SK-N-SH (cell line): ENCODE data around the gene SND1. TPM values are rescaled to one million over a fixed set of nuclear protein-coding genes. Genes with fewer than 3 reads are reported as not detected.

Source experiments
- CTCF ChIA-PET: fragments of 300-600, 350-600 bp; formaldehyde crosslinking; extraction: SDS; loops from one replicate; lab custom pipeline; 2021; lab: Yijun Ruan, JAX
- POLR2A ChIA-PET: fragments of 350-600 bp; sonication (Branson Sonifier 250); formaldehyde crosslinking; extraction: SDS; loops from one replicate; lab custom pipeline; 2020; ENCODE audit warnings: antibody characterized with exemption, inconsistent platforms; lab: Yijun Ruan, JAX
- DNase-seq: peaks from one replicate; pipeline ENCODE4 v3.0.0; 2012
- H2AFZ ChIP-seq: fragments of 200-600 bp; sonication (generic); 2 replicates; pipeline ENCODE4 v1.8.1; 2016; ENCODE audit warnings: antibody characterized with exemption, mild to moderate bottlenecking, low read depth
- H3F3A ChIP-seq: fragments of 200-600 bp; sonication (generic); replicated peaks from 2 replicates; pipeline ENCODE3; 2016; ENCODE audit warnings: antibody characterized with exemption, mild to moderate bottlenecking; ENCODE audit not compliant: insufficient read depth
- H3K27ac ChIP-seq, 2 experiments: fragments of 200-500 bp in 1 of 2; fragments of 200-600 bp in 1 of 2; sonication (Bioruptor generic) in 1 of 2; sonication (generic), shearing (Covaris generic) in 1 of 2; 2 replicates each; pipeline versions ENCODE4 v1.5.1 to v1.6.1; 2014 to 2016; ENCODE audit warnings: low read depth in 2 of 2, inconsistent platforms in 1 of 2, low read length in 1 of 2, mild to moderate bottlenecking in 1 of 2, mixed read lengths in 1 of 2
- H3K27me3 ChIP-seq: fragments of 200-600 bp; sonication (generic), shearing (Covaris generic); 2 replicates; pipeline ENCODE4 v1.6.1; 2016; ENCODE audit warnings: mixed run types; ENCODE audit not compliant: insufficient read depth
- H3K36me3 ChIP-seq, 2 experiments: fragments of 200-500 bp in 1 of 2; fragments of 200-600 bp in 1 of 2; sonication (Bioruptor generic) in 1 of 2; sonication (generic) in 1 of 2; replicated peaks in 1 of 2; 2 replicates each; pipeline versions ENCODE3 to v1.5.1; 2014 to 2016; ENCODE audit warnings: low read length in 1 of 2, mild to moderate bottlenecking in 1 of 2; ENCODE audit not compliant: insufficient read depth in 2 of 2, control insufficient read depth in 1 of 2
- H3K4me1 ChIP-seq, 2 experiments: fragments of 200-500 bp in 1 of 2; fragments of 200-600 bp in 1 of 2; sonication (Bioruptor generic) in 1 of 2; sonication (generic), shearing (Covaris generic) in 1 of 2; 2 replicates each; pipeline versions ENCODE4 v1.5.1 to v1.6.1; 2014 to 2016; ENCODE audit warnings: low read depth in 1 of 2, low read length in 1 of 2, mixed run types in 1 of 2; ENCODE audit not compliant: insufficient read depth in 2 of 2, control insufficient read depth in 1 of 2
- H3K4me2 ChIP-seq: fragments of 200-600 bp; sonication (generic), shearing (Covaris generic); 2 replicates; pipeline ENCODE4 v1.6.1; 2017; ENCODE audit warnings: mixed run types
- H3K4me3 ChIP-seq, 2 experiments: fragments of 200-500 bp in 1 of 2; fragments of 200-600 bp in 1 of 2; sonication (Bioruptor generic) in 1 of 2; sonication (generic), shearing (Covaris generic) in 1 of 2; 2 replicates each; pipeline versions ENCODE4 v1.5.1 to v1.8.1; 2014 to 2016; ENCODE audit warnings: low read depth in 2 of 2, inconsistent platforms in 1 of 2, low read length in 1 of 2, mild to moderate bottlenecking in 1 of 2, mixed read lengths in 1 of 2, moderate library complexity in 1 of 2
- H3K79me2 ChIP-seq: fragments of 200-600 bp; sonication (generic); 2 replicates; pipeline ENCODE4 v1.8.1; 2017; ENCODE audit warnings: mild to moderate bottlenecking; ENCODE audit not compliant: insufficient read depth
- H3K9ac ChIP-seq: fragments of 200-600 bp; sonication (generic); 2 replicates; pipeline ENCODE4 v1.6.1; 2017; ENCODE audit warnings: mixed run types
- H3K9me2 ChIP-seq: fragments of 200-600 bp; sonication (generic); 2 replicates; pipeline ENCODE4 v1.6.1; 2017; ENCODE audit warnings: mixed run types
- H3K9me3 ChIP-seq: fragments of 200-600 bp; sonication (generic); 2 replicates; pipeline ENCODE4 v1.6.1; 2017; ENCODE audit warnings: mixed run types, mild to moderate bottlenecking, moderate library complexity
- H4K20me1 ChIP-seq: fragments of 200-600 bp; sonication (generic); 2 replicates; pipeline ENCODE4 v1.6.1; 2017; ENCODE audit warnings: mild to moderate bottlenecking, mixed run types; ENCODE audit not compliant: insufficient read depth
- CHD2 ChIP-seq: fragments of 150-350 bp; IDR thresholded peaks from 2 replicates; pipeline ENCODE4 v1.6.1; 2018; ENCODE audit warnings: low read length; ENCODE audit not compliant: partially characterized antibody
- EZH2phosphoT487 ChIP-seq: fragments of 200-600 bp; sonication (generic); IDR thresholded peaks from 2 replicates; pipeline ENCODE4 v1.6.1; 2017; ENCODE audit warnings: low read depth, mixed run types, mild to moderate bottlenecking, antibody characterized with exemption, moderate library complexity, borderline replicate concordance
- FOXM1 ChIP-seq: IDR thresholded peaks from 2 replicates; pipeline ENCODE4 v1.4.0; 2012; ENCODE audit warnings: low read depth, mild to moderate bottlenecking
- GATA2 ChIP-seq: sonication (generic); formaldehyde crosslinking; IDR thresholded peaks from 2 replicates; pipeline ENCODE4 v1.5.0; 2020; ENCODE audit warnings: mild to moderate bottlenecking, missing genetic modification reagents
- JUND ChIP-seq: IDR thresholded peaks from 2 replicates; pipeline ENCODE4 v1.4.0; 2012
- MEF2A ChIP-seq: IDR thresholded peaks from 2 replicates; pipeline ENCODE4 v1.4.0; 2012; ENCODE audit warnings: low read depth, borderline replicate concordance
- RAD21 ChIP-seq: IDR thresholded peaks from 2 replicates; pipeline ENCODE4 v1.6.1; 2012; ENCODE audit warnings: mild to moderate bottlenecking, low read length
- RFX5 ChIP-seq: IDR thresholded peaks from 2 replicates; pipeline ENCODE4 v1.6.1; 2012; ENCODE audit warnings: mild to moderate bottlenecking, improper control_type of control experiment, low read length
- RXRA ChIP-seq: IDR thresholded peaks from 2 replicates; pipeline ENCODE4 v1.4.0; 2012; ENCODE audit warnings: low read depth, mild to moderate bottlenecking, borderline replicate concordance
- SMC3 ChIP-seq: IDR thresholded peaks from 2 replicates; pipeline ENCODE4 v1.6.1; 2012; ENCODE audit warnings: low read depth, low read length, improper control_type of control experiment
- TAF1 ChIP-seq: IDR thresholded peaks from 2 replicates; pipeline ENCODE4 v1.6.1; 2012; ENCODE audit warnings: low read depth, mild to moderate bottlenecking, low read length, moderate library complexity, borderline replicate concordance
- TCF12 ChIP-seq: IDR thresholded peaks from 2 replicates; pipeline ENCODE4 v1.4.0; 2012
- TEAD4 ChIP-seq: IDR thresholded peaks from 2 replicates; pipeline ENCODE4 v1.4.0; 2012; ENCODE audit warnings: mild to moderate bottlenecking, borderline replicate concordance; ENCODE audit not compliant: insufficient read depth
- YY1 ChIP-seq: IDR thresholded peaks from 2 replicates; pipeline ENCODE4 v1.4.0; 2012; ENCODE audit warnings: low read depth, mild to moderate bottlenecking
- WGBS: methylation state at CpG from one replicate; pipeline ENCODE4 v1.1.6; 2017; ENCODE audit warnings: low lambda C conversion rate; 5-methylcytosine and 5-hydroxymethylcytosine counted together
- polyA plus RNA-seq, 3 experiments: library from polyadenylated mRNA; depleted of rRNA; stranded (reverse); fragments of >200 nt; gene quantifications; 2 replicates each; pipeline ENCODE4 v1.2.3, GENCODE V29; 2012
- TF ChIP-seq, protein P1 (sequence below): fragments of 200-600 bp; sonication (generic); IDR thresholded peaks from 2 replicates; pipeline ENCODE4 v1.6.1; 2017; ENCODE audit warnings: antibody characterized with exemption, mild to moderate bottlenecking, moderate library complexity
- TF ChIP-seq, protein P2 (sequence below): IDR thresholded peaks from 2 replicates; pipeline ENCODE4 v1.6.1; 2012; ENCODE audit warnings: mild to moderate bottlenecking, low read depth, low read length, moderate library complexity
- TF ChIP-seq, protein P3 (sequence below): IDR thresholded peaks from 2 replicates; pipeline ENCODE4 v1.4.0; 2012; ENCODE audit warnings: low read depth, borderline replicate concordance
- TF ChIP-seq, protein P4 (sequence below): IDR thresholded peaks from 2 replicates; pipeline ENCODE4 v1.4.0; 2012; ENCODE audit warnings: low read depth, borderline replicate concordance

Gene SND1
- polyA plus RNA-seq, 1 of the 3 experiments (the other 2 are of a cell fraction) = 165 TPM

DNA sequence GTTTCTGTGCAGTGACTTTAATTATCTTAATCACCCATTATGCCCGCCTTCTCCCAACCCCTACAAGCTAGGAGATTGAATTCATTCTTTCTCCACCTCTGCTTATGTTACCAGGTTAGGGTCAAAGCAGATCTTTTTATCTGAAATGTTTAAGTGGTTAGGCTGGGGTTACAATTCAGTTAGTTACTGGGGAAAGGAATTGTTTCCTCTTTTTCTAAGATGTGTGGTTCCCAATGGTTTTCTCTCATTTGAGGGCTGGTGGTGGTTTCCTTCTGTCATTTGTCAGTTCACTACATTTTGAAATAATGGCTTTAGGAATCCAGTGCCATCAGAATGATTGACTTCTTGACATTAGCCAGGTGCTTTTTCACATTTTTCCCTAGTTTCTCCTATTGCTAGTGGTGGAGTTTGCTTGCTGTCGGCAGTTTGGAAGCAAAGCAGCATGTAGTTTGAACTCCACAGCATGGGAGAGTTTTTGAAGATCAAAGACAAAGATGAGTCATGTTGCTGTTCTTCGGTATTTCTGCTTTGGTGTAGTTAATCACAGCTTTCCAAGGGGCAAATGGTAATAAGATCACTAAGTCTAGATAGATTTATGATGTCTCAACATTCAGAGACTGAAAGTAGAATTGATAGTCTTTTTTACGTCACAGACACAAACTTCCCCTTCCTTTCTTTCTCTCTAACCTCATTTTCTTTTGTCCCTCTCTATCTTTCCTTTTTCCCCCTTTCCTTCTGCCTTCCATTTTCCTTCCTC is 168.2 kb downstream of the SND1 start (continued):
- TF ChIP-seq, protein P1, sequence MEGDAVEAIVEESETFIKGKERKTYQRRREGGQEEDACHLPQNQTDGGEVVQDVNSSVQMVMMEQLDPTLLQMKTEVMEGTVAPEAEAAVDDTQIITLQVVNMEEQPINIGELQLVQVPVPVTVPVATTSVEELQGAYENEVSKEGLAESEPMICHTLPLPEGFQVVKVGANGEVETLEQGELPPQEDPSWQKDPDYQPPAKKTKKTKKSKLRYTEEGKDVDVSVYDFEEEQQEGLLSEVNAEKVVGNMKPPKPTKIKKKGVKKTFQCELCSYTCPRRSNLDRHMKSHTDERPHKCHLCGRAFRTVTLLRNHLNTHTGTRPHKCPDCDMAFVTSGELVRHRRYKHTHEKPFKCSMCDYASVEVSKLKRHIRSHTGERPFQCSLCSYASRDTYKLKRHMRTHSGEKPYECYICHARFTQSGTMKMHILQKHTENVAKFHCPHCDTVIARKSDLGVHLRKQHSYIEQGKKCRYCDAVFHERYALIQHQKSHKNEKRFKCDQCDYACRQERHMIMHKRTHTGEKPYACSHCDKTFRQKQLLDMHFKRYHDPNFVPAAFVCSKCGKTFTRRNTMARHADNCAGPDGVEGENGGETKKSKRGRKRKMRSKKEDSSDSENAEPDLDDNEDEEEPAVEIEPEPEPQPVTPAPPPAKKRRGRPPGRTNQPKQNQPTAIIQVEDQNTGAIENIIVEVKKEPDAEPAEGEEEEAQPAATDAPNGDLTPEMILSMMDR = no peak
- TF ChIP-seq TEAD4 (no peak), MEF2A (no peak), RFX5 (no peak), RXRA (no peak), TCF12 (peak; percentile 68)
- TF ChIP-seq, protein P2, sequence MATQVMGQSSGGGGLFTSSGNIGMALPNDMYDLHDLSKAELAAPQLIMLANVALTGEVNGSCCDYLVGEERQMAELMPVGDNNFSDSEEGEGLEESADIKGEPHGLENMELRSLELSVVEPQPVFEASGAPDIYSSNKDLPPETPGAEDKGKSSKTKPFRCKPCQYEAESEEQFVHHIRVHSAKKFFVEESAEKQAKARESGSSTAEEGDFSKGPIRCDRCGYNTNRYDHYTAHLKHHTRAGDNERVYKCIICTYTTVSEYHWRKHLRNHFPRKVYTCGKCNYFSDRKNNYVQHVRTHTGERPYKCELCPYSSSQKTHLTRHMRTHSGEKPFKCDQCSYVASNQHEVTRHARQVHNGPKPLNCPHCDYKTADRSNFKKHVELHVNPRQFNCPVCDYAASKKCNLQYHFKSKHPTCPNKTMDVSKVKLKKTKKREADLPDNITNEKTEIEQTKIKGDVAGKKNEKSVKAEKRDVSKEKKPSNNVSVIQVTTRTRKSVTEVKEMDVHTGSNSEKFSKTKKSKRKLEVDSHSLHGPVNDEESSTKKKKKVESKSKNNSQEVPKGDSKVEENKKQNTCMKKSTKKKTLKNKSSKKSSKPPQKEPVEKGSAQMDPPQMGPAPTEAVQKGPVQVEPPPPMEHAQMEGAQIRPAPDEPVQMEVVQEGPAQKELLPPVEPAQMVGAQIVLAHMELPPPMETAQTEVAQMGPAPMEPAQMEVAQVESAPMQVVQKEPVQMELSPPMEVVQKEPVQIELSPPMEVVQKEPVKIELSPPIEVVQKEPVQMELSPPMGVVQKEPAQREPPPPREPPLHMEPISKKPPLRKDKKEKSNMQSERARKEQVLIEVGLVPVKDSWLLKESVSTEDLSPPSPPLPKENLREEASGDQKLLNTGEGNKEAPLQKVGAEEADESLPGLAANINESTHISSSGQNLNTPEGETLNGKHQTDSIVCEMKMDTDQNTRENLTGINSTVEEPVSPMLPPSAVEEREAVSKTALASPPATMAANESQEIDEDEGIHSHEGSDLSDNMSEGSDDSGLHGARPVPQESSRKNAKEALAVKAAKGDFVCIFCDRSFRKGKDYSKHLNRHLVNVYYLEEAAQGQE = no peak

DNA sequence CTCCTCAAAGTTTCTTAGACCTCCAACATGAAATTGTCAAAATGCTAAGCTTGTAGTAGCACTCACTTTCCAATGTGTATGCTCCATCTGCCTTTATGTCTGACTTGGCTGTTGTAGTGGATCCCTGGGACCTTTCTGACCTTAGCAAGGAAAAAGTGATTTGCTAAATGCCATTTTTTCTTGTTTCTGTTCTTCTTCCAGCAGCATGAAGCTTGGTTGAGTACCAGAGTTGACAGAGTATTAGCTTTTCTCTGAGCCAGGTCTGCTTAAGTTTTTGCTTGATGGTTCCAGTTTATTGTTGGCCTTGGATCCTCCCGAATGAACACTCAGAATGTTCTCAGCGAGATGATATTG is 168.7 kb downstream of the SND1 start:
- Histone ChIP-seq H3K36me3 (no peaks in the 10 kb centered on the region), H4K20me1 (peaks cover 80% of the 10 kb centered on the region), H3K9me2 (no peaks in the 10 kb centered on the region), H3K4me3 (no peak overlapping the region), H3K79me2 (peaks cover 88% of the 10 kb centered on the region), H3K4me1 (peaks cover 11 to 20% of the 10 kb centered on the region in 2 experiments), H2AFZ (no peak overlapping the region), H3K27me3 (no peaks in the 10 kb centered on the region), H3K27ac (peak overlapping the region; percentile 34 to 46; a peak in 3 of 4 replicates), H3K9ac (no peak overlapping the region), H3K9me3 (no peaks in the 10 kb centered on the region), H3F3A (peaks cover 5% of the 10 kb centered on the region), H3K4me2 (peak overlapping the region; percentile 14; the same call in 1 of the 2 replicates)
- CTCF ChIA-PET = interaction anchor here (1.0 to 1.5 kb wide), 5 partner anchors 9 to 315 kb away, joined by 3 to 4 read pairs (median 3); no protein-coding TSS in a partner anchor
- TF ChIP-seq TEAD4 (no peak), JUND (no peak), TAF1 (no peak), RXRA (no peak), FOXM1 (no peak), GATA2 (CRISPR knock-in tag) (no peak), SMC3 (no peak), CHD2 (no peak), MEF2A (no peak), EZH2phosphoT487 (no peak), RAD21 (no peak), YY1 (no peak)
- TF ChIP-seq, protein P3, sequence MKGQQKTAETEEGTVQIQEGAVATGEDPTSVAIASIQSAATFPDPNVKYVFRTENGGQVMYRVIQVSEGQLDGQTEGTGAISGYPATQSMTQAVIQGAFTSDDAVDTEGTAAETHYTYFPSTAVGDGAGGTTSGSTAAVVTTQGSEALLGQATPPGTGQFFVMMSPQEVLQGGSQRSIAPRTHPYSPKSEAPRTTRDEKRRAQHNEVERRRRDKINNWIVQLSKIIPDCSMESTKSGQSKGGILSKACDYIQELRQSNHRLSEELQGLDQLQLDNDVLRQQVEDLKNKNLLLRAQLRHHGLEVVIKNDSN = no peak
- TF ChIP-seq, protein P4, sequence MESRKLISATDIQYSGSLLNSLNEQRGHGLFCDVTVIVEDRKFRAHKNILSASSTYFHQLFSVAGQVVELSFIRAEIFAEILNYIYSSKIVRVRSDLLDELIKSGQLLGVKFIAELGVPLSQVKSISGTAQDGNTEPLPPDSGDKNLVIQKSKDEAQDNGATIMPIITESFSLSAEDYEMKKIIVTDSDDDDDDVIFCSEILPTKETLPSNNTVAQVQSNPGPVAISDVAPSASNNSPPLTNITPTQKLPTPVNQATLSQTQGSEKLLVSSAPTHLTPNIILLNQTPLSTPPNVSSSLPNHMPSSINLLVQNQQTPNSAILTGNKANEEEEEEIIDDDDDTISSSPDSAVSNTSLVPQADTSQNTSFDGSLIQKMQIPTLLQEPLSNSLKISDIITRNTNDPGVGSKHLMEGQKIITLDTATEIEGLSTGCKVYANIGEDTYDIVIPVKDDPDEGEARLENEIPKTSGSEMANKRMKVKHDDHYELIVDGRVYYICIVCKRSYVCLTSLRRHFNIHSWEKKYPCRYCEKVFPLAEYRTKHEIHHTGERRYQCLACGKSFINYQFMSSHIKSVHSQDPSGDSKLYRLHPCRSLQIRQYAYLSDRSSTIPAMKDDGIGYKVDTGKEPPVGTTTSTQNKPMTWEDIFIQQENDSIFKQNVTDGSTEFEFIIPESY = no peak
- POLR2A ChIA-PET = no interaction called here
- WGBS = 95% methylated on average over 2 of the region's 2 CpGs
- no peak for DNase-seq
